MV-4-11 (cell line): ENCODE measurements around the gene ZNF618.
A peak's percentile ranks its signal among the peaks of the same experiment; 100 is the strongest.

Source experiments
- DNase-seq: peaks from one replicate; lab custom pipeline; 2025; lab: John Stamatoyannopoulos, UW

ZNF618 gene

DNA sequence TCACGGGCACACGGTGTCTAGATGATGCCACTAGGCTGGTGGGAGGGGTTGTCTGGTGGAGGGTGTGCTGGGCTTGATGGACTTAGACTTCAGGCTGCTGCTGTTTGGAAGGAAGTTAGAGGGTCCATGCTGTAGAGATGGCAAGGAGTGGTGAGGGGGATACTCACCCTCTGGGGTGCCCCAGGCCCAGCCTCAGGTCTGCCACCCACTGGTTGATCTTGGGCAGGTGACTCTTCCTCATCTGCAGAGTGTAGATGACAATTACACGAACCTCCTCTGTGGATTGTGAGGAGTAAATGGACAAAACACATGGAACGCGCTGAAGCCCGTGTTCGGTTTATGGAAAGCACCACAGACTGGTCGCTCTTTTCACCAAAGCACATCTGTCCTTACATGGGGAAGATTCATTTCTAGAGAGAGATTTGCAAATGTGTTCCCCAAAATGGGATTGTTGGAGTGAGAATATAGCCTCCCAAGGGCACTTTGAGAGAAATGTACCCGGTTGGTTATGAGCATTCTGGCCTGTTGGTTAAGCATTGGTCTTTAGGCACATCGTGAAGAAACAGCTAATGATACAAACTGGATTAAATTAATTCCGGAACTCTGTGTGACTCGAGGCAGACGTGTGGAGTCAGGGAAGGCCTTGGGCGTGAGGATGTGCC, 58.2 kb downstream of the ZNF618 start:
- DNase-seq: no peak

DNA sequence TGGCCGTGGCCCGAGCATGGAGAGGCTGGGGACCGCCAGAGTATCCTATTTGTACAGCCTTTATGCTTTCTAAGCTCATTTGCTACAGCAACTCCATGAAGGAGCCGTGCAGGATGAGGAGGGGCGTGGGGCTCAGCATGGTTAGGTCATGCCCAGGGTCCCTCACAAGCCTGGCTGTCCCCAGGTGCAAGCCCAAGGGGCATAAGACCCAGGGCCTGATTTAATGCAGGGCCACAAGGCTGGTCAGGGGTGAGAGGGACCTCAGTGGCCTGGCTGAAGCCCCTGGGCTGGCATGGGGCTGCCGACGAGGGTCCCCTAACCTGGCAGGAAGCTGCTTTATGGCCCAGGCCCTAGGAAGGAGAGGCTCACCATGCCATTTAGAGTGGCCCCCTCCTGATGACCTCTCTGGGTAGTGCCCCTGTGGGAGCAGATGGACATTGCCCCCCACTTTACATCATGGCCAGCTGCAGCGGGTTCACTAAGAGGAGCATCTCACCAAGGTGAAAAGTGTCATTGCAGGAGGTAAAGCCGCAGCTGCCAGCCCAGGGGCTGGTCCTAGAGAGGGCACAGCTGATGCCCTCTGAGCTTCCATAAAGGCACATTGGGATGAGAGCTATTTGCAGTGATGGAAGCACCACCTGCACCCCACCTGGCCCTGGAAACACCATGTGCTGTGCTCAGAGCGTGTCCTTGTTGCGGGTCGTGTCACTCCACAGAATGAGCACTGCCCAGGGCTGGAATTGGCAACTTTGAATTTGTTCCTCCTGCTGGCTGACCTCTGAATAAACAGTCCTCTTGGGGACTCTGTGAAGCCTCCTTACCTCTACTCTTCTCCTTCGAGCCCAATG, 58.9 kb downstream of the ZNF618 start:
- no peak for DNase-seq

DNA sequence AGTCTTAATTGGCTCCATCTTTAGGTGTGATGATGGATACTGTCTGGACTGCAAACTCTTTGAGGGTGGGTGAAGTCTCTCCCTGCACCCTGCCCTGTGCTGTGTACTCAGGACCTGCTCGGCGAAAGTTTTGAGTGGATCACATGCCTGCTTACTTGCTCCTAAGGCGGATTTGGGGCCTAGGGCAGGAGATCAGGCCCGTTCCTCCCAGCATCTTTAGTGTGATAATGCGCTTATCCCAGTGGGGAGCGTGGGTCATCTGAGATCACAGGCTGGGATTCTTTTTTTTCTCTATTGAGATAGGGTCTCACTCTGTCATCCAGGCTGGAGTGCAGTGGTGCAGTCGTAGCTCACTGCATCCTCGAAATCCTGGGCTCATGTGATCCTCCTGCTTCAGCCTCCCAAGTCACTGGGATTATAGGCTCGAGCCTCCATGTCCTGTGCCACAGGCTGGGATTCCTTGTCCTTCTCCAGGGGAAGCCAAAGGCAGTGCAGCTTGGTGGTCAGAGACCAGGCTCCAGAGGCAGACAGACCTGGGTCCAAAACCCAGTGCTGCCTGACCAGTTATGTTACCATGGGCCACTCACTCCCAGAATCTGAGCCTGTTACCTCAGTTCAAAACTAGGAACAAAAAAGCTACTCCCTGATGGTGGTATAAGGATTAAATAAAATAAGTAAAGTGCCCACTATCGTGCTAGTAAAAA, 59.7 kb downstream of the ZNF618 start:
- no peak for DNase-seq

DNA sequence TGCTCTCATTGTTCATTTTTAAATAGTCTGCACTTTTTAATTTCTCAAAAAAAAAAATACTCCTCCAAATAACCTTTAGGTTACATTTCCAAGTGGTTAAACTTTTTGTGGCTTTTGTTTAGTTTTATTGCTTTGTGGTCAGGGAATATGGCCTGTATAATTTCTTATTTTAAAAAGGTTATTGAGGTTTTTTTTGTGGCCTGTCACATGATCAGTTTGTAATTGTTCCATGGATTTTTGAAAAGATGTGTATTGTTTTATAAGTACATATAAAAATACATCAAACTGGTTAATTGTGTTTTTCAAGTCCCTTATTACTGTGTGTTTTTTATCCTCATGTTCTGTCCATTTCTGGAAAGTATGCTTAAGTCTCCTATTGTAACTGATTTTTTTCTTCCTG, 64.0 kb downstream of the ZNF618 start:
- DNase-seq: no peak

DNA sequence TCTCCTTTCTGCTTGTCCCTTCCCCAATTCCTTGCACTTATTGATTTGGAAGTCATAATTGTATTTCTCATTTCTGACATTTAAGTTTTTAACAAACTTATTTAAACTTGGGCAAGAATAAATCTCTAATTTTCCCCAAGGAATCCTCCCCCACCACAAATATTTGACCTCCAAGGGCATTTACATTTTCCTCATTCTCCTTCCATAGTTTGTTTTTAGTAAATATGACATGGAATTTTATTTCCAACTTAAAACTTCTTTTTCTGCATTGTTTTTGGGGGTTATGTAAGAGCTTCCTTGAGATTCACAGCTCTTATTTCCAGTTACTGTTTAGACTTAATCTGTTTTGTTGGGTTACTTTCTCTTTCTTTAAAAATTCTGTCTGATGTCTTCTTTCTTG, 64.9 kb downstream of the ZNF618 start:
- DNase-seq: no peak

DNA sequence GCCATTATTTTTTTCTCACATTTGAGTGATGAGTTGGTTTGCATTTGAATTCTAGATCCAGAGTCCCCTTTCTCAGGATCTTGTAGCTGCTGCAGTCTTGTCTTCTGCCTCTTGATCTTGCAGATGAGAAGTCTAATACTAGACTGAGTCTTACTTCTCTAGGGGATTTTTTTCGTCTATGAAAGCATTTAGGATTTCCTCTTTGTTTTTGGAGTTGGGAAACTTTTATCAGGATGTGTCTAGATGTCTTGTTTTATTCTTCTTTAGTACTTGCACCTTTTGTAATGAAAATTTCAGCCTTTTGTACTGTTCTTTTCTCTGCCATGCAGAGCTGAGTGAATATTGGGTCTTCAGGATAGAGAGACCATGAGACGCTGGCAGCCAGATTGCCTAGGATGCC, 65.4 kb downstream of the ZNF618 start:
- DNase-seq: no peak

DNA sequence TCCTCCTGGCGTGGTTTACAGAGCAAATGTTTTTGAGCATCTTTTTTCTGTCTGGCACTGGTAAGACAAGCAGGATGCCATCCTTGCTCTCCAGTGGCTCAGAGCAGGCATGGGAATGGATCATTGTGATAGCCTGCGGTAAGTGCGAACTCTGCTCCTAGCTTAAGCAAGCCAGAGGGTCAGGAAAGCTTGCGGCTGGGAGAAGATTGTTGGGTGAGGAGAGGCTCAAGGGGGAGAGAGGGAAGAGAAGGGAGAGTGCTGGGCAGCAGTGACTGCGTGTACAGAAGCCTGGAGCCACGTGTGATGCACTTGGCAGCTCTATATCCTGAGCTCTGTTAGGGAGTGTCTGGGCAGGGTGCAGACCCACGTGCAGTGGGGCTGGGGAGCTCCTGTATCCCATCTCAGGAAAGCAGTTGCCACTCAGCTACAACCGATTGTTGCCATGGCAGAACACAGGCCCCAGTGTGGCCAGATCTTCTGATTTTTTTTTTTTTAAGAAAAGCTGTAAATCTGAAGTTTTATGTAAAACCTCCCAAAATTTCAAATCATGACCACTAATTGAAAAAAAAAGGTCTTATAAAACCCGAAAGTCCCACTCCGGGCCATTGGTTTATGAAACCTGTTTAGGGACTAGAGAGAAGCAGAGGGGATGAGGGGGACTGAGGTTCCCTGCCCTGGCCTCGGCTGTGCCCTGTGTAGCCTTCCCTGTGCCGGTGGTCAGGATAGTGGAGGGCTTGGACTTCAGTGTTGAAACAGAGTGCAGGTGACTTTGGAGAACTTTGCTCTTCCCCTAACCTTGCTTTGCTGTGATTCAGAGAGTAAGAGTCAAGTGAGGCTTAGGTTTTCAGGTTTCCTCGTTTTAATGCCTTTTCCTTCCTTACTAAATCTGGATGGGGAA, 67.3 kb downstream of the ZNF618 start:
- no peak for DNase-seq

DNA sequence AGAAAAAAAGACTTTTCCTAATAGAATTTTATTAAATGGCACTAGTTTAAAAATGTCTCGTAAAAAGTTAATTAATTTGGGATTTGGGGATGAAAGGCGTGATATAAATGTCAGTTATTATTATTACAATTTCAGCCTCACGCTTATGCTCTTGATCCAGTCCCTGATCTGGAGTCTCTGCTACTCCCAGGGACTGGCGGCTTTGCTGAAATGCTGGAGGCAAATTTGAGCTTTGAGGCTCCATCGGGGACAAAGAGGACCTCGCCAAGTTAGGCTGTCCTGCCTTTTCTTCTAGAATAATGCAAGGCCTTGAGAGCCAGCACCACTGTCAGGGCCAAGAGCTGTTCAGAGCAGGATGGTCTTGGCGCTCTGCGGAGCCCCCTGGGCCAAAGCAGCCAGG, 69.7 kb downstream of the ZNF618 start:
- no peak for DNase-seq

DNA sequence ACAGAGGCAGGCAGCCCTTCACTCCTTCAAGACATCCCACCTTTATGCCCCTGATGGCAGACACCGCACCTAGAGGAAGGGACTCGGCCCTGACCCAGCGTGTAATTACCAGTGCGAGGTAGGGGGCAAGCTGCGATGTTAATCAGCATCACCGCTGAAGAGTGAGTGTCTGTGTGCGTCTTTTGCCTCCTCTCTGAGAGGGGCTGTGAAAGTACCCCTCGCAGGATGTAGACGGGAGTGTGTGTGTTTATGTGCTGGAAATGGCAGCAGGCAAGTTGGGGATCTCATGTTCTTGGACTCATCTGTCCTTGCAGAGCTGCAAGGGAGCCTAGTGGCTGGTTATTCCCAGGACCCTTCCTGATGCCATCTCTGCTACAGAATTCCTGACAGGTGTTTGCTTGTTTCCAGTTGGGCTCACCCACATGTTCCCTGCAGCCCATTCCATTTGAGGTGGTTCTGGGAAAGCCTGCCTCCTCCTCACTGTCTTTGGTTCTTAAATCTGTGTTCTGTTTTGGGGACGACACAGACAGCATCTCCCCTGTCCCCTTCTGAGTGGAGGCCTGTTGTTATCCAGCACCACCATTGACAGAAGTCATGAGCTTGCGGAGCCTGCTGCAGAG, 70.5 kb downstream of the ZNF618 start:
- no peak for DNase-seq

DNA sequence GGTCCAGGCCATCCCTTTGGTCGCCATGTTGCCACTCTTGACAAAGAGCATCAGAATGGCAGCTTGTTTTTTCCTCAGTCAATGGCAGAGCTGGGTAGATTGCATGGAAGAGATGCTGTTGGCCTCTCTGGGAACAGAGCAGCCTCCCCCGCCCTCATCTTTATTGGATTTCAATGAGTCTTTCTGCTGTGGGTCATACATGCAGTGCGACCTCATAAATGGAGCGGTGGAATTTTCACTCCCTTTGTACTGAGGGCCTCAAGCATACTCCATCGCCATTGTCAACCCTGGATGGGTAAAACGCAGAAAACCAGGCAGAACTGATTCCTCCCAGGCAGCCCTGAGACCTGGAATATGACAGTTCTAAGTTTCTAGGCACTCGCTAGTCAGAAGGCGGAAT, 71.8 kb downstream of the ZNF618 start:
- DNase-seq: no peak

DNA sequence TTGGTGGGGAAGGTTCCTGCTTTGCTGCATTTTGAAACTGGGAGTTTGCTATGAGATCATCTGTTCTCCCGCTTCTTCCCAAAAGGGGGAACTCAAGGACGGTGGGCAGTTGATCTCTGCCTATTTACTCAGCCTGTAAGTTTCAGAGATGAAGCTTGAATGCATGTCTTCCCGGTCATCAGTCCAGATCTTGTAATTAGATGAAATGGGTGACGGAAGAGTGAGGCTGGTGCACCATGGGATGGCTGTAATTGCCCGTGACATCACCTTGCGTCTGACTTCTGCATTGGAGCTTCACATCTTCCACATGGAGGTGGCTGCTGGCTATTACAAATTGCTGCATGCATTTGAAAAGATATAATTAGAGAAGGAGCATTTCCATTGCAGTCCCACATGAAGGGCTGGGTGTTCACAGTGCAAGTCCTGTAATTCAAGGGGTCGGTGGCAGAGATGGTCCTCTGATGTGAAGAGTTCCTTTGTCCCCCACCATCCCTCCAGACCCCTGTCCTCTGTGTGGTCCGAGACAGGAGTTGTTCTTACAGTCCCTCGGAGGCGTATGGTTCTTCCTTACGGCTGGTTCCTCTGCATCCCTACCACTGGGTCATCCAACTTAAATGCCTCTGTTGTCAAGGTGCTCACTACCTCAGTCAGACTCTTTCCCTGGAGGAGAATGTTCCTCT, 72.9 kb downstream of the ZNF618 start:
- peak; percentile 27 for DNase-seq

DNA sequence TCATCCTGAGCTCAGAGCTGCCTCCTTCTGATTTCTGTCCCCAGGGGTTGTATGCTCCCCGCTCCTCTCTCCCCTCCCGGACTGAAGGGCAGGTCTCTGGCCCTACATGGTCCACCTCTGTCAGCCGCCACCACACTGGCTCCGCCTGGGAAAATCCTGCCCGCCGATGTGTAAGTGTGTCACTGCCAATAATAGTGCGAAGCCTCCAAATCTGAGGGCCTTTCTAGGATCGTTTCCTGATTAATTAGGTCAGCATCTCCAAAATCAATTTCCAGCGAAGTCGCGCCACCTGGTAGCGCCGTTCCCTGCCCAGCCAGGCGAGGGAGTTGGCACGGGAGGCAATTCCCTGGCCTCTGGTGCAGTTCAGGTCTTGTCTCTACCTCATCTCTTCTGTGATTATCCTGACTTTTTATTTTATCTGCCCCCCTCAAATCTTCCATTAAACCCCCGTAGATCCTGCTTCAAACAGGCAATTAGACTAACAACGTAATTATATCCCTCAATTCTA, 73.5 kb downstream of the ZNF618 start:
- DNase-seq: no peak

DNA sequence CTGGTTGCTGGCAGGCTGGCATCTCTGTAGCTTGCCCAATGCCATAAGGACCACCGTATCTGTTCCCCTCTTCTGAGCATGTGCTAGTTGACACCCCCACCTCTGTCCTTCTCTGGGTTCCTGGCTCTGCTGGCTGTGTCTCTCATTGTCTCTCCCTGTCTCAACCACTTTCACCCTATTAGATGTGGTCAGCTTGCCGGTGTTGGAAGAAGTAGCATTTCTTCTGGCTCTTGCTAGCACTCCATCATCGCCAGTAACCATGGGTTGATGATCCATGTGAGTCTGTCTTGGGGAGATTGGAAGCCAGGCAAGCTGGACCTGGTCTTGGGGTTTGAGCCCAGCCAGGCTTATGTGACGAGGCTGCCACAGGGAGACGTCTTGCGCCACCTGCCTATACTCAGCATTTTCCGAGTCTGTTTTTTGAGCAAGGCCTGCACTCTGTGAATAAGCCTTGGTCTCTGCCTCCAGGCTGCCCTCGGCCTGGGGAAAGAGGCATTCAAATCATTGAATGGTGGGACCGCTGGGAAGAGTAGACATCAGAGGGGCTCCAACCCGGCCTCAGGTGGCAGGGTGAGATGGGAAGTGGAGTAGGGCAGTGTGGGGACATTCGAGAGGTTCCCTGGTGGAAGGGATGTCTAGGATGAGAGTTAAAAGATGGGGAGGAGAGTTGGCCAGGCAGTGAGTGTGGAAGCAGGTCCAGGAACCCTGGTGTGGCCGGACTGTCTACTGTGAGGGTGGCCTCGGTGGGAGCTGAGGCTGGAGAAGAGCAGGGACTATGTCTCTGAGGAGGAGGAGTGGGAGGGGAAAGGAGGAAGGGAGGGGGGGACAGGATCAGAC, 74.3 kb downstream of the ZNF618 start:
- DNase-seq: no peak

DNA sequence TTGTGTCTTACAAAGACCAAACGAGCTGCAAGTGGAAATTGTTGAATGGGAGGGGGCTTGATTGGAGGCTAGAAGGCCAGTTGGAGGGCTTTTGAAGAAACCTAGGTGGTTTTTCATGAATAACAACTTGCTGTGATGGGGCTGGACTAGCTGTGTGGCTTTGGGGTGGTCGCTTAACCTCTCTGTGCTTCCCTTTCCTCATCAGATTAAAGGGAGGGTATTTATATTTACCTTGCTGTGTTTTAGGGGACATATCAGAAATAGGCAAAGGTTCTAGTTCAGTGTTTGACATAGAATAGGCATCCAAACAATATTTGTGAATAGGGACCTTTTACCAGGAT, 74.9 kb downstream of the ZNF618 start:
- DNase-seq: no peak

DNA sequence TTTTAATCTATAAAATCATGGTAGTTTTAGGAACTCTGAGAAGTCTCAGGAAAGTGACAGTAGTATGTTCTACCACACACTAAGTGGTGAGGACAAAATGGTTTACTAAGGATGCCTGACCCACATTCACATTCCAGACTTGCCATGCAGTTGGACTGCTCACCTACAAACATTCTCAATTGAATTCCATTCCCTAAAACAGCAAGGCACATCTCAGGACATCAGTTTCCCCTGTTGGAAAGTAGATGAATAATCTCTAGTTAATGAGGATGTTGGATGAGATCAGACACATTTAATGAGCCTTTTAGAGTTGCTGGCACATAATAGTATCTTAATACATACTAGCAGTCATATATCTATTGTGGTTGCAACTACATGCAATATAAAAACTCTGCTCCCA, 76.6 kb downstream of the ZNF618 start:
- DNase-seq: no peak

DNA sequence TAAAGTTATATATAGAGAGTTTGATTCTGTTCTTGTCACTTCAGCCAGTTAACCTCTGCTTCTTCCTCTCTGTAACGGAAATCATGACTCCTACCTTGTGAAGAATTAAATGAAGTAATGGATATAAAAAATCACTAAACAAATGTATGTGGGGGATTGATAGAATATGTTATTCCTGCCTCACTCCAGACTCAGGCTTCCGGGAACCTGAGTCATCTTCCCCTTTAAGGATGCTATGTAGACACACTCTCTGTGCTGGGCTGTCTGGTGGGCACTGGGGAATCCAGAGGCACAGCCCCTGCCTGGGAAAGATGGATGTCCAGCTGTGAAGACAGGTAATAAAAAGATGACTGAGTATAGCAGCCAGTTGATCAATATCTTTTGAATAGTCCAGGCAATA, 77.4 kb downstream of the ZNF618 start:
- no peak for DNase-seq

DNA sequence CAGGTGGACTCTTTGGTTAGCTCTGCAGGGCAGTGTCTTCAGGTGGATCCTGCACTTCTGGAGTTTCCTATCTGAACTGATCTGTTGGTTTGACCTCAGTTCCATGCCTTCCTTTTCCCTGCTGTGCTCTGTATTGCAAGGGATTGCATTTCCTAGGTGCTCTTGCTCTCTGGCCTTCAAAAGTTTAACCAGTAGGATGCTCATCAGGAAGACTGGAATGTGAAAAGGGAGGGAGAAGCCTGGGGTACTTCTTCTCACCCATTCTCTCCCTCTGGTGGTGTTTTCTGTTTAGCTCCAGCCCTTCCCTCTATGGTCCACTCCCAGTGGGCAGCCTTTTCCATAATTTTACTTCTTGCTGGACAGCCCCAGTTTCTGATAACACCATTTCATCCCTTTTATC, 78.5 kb downstream of the ZNF618 start:
- no peak for DNase-seq

DNA sequence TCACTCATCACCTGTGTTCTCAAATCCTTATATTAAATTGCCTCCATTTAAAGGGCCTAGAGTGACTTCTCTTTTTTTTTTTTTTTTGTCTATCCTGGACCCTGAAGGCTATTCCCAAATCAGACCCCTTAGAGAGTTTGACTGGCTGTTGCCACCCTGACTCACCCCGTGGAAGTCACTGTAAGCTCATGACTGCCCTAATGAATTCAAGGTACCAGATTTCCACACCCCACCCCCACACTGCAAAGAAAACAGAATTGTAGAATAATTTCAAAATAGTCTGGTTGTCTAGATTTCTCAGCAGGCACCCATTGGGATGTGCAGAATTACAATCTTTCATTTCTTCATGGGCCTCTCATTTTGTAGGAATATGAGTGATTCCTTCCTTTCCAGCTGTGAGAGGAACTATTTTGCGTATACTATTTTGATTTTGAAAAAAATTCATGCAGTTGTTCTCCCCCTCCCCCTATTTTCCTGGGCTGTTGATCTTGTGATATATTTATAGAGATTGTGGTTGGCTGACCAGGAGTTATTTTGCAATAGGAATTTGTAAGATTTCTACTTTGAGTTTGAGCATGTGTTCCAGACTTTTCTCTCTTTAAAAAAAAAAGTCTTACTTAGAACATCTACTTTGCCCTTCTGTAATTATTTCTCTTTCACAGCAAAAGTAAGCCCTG, 79.1 kb downstream of the ZNF618 start:
- peak; percentile 79 for DNase-seq

DNA sequence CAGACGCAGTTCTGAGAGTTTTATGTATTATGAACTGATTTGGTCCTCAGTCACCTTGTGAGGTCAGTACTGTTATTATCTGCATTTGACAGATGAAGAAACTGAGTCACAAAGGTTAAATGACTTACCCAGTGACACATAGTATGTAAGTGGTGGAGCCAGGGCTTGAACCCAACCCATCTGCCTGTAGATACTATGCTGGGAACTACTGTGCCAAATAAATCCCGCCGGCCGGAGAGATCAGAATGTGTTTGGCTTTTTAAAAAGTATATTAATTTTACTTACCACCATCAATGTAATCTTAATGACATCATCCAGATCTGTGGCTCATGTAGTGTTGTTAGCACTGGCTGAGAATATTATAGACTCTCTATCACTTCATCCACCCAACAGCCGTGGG, 80.8 kb downstream of the ZNF618 start:
- no peak for DNase-seq
